Measurements from ENCODE around the gene ROBO4. TPM values are rescaled to one million over a fixed set of nuclear protein-coding genes. Genes with fewer than 3 reads are reported as not detected.

Gene ROBO4
- total RNA-seq, 4 donors from 2014 or later, result 4.5 to 11.9 (median 8.6) TPM

DNA sequence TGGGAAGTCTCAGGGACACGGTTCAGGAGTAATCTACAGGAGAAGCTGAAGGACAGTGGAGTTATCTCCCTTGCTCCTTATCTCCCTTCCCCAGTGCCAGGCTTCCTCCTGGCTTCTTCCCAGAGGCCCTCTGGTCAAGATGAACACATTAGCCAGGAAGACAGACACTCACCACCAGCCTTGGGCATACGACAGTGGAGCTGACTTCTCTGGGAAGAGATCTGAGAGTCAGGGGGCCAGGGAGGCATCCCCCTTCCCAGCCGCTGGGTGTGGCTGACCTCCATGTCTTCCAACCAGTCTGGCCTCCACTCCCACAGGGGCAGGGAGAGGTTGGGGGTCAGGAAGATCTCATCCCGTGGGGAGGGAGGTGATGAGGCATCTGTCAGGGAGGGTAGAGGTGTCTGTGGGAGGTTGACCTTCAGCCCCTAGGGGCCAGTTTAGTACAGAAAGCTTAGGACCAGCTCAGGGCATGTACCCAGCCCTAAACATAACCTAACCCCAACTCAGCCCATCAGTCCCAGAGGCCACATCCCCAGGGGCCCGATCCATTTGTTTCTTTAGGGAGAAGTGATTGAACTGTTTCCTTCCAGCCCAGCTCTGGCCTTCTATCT is 12.7 kb downstream of the ROBO4 start:
- Histone ChIP-seq H3K9me3 (no peaks in the 10 kb centered on the region), H3K4me1 (peaks cover 0 to 13% (median 0%) of the 10 kb centered on the region in 3 donors), H3K36me3 (no peaks in the 10 kb centered on the region), H3K27ac (no peak overlapping the region), H3K27me3 (peaks cover 0 to 20% (median 0%) of the 10 kb centered on the region in 4 donors), H3K4me3 (no peak overlapping the region)
- no peak for DNase-seq
- TF ChIP-seq, protein P1, sequence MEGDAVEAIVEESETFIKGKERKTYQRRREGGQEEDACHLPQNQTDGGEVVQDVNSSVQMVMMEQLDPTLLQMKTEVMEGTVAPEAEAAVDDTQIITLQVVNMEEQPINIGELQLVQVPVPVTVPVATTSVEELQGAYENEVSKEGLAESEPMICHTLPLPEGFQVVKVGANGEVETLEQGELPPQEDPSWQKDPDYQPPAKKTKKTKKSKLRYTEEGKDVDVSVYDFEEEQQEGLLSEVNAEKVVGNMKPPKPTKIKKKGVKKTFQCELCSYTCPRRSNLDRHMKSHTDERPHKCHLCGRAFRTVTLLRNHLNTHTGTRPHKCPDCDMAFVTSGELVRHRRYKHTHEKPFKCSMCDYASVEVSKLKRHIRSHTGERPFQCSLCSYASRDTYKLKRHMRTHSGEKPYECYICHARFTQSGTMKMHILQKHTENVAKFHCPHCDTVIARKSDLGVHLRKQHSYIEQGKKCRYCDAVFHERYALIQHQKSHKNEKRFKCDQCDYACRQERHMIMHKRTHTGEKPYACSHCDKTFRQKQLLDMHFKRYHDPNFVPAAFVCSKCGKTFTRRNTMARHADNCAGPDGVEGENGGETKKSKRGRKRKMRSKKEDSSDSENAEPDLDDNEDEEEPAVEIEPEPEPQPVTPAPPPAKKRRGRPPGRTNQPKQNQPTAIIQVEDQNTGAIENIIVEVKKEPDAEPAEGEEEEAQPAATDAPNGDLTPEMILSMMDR (IDR thresholded peaks at IDR 0.05), result no peak
- TF ChIP-seq POLR2A (IDR thresholded peaks at IDR 0.05), result no peak
- 73 to 75% methylated on average over 2 of the region's 5 CpGs for WGBS, 2 donors
- intact Hi-C loops (cut with DNase I), result no loop called here

DNA sequence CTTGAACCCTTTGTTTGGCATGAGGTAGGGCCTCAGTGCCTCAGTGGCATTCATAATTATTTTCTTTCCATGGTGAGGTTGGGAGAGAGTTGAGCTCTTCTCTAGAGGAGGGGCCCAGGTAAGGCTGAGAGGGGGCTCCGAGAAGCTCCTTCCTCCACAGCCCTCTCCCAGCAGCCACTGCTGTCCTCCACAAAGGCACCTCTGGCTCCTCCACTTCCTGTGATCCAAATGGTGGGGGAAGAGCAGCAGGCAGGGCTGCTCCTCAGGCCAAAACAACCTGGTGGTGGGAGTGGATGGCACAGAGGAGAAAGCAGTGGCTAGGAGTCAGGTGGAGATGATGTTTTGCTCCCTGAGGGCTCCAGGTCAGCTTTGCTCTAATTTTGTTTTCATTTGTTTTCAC is 13.3 kb downstream of the ROBO4 start:
- 83% methylated on average over 1 of the region's 1 CpG; no CpG with 5 or more reads in 1 of the 2 donors for WGBS, 2 donors
- Histone ChIP-seq H3K9me3 (no peaks in the 10 kb centered on the region), H3K27me3 (peaks cover 0 to 20% (median 0%) of the 10 kb centered on the region in 4 donors), H3K4me1 (peaks cover 0 to 8% (median 0%) of the 10 kb centered on the region in 3 donors), H3K27ac (no peak overlapping the region), H3K4me3 (no peak overlapping the region), H3K36me3 (no peaks in the 10 kb centered on the region)
- DNase-seq, result no peak
- TF ChIP-seq, protein P1 (IDR thresholded peaks at IDR 0.05), result no peak
- no peak for TF ChIP-seq POLR2A (IDR thresholded peaks at IDR 0.05)
- intact Hi-C loops (cut with DNase I), result no loop called here

DNA sequence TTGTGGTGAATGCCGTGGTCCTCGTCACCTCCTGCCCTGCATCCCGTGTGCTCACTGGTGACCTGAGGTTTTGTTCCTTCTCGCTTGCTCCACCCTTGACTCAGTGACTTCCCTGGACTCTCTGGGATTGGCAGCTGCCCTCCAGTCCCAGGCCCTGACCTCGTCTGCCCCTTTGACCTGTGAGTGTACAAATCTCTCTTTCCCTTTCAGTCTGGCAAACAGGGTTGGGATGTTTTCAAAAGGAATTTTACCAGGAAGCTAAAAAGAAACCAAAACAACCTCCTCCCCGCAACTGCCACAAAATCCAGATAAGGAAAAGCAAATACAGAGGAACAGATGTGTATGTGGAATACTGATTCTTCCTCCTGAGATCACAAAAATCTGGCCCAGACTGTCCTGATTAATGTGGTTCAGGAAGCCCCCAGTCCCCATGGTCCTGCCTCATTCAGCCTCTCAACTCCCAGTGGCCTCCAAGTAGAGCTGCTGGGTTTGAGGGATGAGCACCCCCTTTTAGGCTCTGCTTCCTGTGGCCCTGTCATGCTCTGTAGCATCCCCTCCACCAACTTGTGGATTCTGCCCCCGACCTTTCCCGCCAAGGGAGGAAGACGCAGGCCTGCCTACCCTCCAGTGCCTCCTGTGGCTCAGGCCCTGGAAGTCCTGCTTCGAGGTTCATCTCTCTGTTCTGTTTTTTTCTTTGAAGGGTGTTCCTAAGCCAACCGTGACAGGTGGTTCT is 15.2 kb downstream of the ROBO4 start:
- H3K9me3 ChIP-seq, result no peaks in the 10 kb centered on the region
- intact Hi-C loops (cut with DNase I), result no loop called here
- WGBS, 2 donors, result 56 to 66% methylated on average over 9 to 11 of the region's 11 CpGs
- H3K36me3 ChIP-seq, result no peaks in the 10 kb centered on the region
- TF ChIP-seq POLR2A (IDR thresholded peaks at IDR 0.05), result no peak
- TF ChIP-seq, protein P1 (IDR thresholded peaks at IDR 0.05), result no peak
- H3K4me1 ChIP-seq, result peaks cover 0 to 16% (median 0%) of the 10 kb centered on the region in 3 donors
- DNase-seq, result no peak
- H3K4me3 ChIP-seq, result no peak overlapping the region
- peaks cover 0 to 13% (median 0%) of the 10 kb centered on the region in 4 donors for H3K27me3 ChIP-seq
- H3K27ac ChIP-seq, result peak overlapping the region in 2 of 4 donors; percentile 47 to 49

DNA sequence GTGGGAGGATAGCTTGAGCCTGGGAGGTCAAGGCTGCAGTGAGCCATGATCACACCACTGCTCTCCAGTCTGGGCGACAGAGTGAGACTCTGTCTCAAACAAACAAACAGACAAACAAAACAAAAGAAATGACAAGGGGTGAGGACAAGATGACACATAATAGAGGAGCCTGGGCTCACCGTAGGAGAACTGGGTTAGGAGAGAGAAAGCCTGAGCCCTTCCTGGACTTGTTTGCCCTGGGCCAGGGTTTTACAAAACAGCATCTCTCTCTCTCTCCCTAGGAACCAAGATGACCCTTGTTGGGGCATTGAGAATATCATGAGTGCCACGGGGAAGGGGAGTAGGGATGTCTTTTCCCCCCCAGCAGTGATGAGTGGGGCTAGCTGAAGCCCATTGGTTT is 16.7 kb downstream of the ROBO4 start:
- H3K27me3 ChIP-seq, result peaks cover 0 to 8% (median 0%) of the 10 kb centered on the region in 4 donors
- no peaks in the 10 kb centered on the region for H3K9me3 ChIP-seq
- DNase-seq, result no peak
- no peak overlapping the region for H3K4me3 ChIP-seq
- H3K4me1 ChIP-seq, result peaks cover 1 to 28% (median 3%) of the 10 kb centered on the region in 3 donors
- intact Hi-C loops (cut with DNase I), result no loop called here
- H3K27ac ChIP-seq, result no peak overlapping the region
- TF ChIP-seq, protein P1 (IDR thresholded peaks at IDR 0.05), result no peak
- no peak for TF ChIP-seq POLR2A (IDR thresholded peaks at IDR 0.05)
- 68 to 75% methylated on average over 1 to 3 of the region's 3 CpGs for WGBS, 2 donors
- no peaks in the 10 kb centered on the region for H3K36me3 ChIP-seq

DNA sequence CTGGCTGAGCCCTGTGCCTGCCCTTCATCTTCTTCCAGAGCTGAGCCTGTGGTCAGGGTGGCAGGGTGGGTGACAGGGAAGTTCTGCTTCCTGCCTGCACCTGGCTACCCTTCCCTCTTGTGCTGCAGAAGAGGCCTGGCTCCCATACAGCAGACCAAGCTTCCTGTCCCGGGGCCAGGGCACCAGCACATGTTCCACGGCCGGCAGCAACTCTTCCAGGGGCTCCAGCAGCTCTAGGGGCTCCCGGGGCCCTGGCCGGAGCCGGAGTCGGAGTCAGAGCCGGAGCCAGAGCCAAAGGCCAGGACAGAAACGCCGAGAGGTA is 17.4 kb downstream of the ROBO4 start:
- WGBS, 2 donors, result 60 to 82% methylated on average over 2 to 5 of the region's 10 CpGs
- no peak overlapping the region for H3K4me3 ChIP-seq
- no peaks in the 10 kb centered on the region for H3K36me3 ChIP-seq
- TF ChIP-seq POLR2A (IDR thresholded peaks at IDR 0.05), result no peak
- TF ChIP-seq, protein P1 (IDR thresholded peaks at IDR 0.05), result no peak
- intact Hi-C loops (cut with DNase I), result no loop called here
- no peaks in the 10 kb centered on the region for H3K9me3 ChIP-seq
- peaks cover 3 to 34% (median 6%) of the 10 kb centered on the region in 3 donors for H3K4me1 ChIP-seq
- peaks cover 0 to 15% (median 0%) of the 10 kb centered on the region in 4 donors for H3K27me3 ChIP-seq
- no peak for DNase-seq
- H3K27ac ChIP-seq, result no peak overlapping the region

Data from esophagus squamous epithelium (tissue), 5 donors.